ENCODE data around the gene SLC11A2.

DNA sequence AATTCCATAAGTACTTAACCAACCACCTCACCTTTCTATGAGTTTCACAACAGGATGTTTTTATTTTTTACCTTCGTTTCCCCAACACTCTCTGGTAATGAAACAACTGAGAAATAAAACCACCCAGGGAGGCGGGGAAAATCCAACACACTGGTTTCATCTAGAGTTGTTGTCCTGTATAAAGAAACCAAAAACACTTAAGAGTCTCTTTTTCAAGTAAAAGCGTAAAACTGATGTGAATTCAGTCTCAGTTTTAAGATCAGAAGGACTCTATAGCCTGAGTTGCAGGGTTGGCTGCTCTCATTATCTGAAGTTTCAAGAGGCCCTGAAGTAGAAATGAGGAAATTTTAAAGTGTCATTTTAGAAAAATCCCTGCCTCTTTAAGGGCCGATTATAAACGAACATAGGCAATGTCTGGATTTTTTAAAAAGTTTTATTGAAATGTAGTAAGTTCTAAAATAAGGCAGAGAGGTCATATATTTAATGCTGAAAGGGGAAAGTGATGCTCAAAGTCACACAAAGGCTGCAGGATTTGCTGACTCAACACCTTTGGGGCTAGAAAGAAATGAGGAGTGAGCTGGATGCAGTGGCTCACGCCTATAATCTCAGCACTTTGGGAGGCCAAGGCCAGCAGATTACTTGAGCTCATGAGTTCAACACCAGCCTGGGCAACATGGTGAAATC lies 46.7 kb downstream of the SLC11A2 start:
- TF ChIP-seq, protein P1, sequence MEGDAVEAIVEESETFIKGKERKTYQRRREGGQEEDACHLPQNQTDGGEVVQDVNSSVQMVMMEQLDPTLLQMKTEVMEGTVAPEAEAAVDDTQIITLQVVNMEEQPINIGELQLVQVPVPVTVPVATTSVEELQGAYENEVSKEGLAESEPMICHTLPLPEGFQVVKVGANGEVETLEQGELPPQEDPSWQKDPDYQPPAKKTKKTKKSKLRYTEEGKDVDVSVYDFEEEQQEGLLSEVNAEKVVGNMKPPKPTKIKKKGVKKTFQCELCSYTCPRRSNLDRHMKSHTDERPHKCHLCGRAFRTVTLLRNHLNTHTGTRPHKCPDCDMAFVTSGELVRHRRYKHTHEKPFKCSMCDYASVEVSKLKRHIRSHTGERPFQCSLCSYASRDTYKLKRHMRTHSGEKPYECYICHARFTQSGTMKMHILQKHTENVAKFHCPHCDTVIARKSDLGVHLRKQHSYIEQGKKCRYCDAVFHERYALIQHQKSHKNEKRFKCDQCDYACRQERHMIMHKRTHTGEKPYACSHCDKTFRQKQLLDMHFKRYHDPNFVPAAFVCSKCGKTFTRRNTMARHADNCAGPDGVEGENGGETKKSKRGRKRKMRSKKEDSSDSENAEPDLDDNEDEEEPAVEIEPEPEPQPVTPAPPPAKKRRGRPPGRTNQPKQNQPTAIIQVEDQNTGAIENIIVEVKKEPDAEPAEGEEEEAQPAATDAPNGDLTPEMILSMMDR (IDR thresholded peaks at IDR 0.05; ENCODE audit: low read depth, low read length): no peak
- TF ChIP-seq EZH2phosphoT487 (IDR thresholded peaks at IDR 0.05; ENCODE audit: low read depth): no peak

Data from OCI-LY3 (cell line).